HepG2 (cell line): ENCODE results near the gene ANO1. TPM values are rescaled to one million over a fixed set of nuclear protein-coding genes. Genes with fewer than 3 reads are reported as not detected.

Experiments
- HMG20A ChIP-seq: IDR thresholded peaks from 2 replicates; pipeline ENCODE4 v1.6.1; 2016; ENCODE audit warnings: borderline replicate concordance
- JDP2 ChIP-seq: sonication (generic); formaldehyde crosslinking; IDR thresholded peaks from 2 replicates; pipeline ENCODE4 v1.8.1; 2022; ENCODE audit warnings: missing genetic modification reagents, borderline replicate concordance
- LRRFIP1 ChIP-seq: sonication (generic); formaldehyde crosslinking; conservative IDR thresholded peaks from 2 replicates; pipeline ENCODE4 v1.4.0; 2020; ENCODE audit warnings: missing genetic modification reagents
- ZBTB39 ChIP-seq: sonication (generic); formaldehyde crosslinking; IDR thresholded peaks from 2 replicates; pipeline ENCODE4 v1.5.0; 2020; ENCODE audit warnings: missing genetic modification reagents
- ZFP62 ChIP-seq: sonication (generic); formaldehyde crosslinking; IDR thresholded peaks from 2 replicates; pipeline ENCODE4 v1.4.0; 2020; ENCODE audit warnings: missing genetic modification reagents
- ZNF530 ChIP-seq: sonication (generic); formaldehyde crosslinking; IDR thresholded peaks from 2 replicates; pipeline ENCODE4 v1.5.0; 2020; ENCODE audit warnings: low read depth, mild to moderate bottlenecking, missing genetic modification reagents
- polyA plus RNA-seq, 8 experiments: library from polyadenylated mRNA; depleted of rRNA in 3 of 8; stranded (reverse) in 7 of 8; unstranded in 1 of 8; fragments of >200 nt; fragmentation: Illumina TruSeq in 4 of 8; extraction: Trizol in 4 of 8; gene quantifications; 2 replicates each; pipeline versions ENCODE4 v1.2.1 to v1.2.3, GENCODE V29; 2011 to 2016; ENCODE audit warnings: low read depth in 4 of 8, missing spikeins in 1 of 8, mixed read lengths in 1 of 8; ENCODE audit not compliant: insufficient read depth in 1 of 8
- total RNA-seq, 5 experiments: library from RNA; depleted of rRNA; stranded (reverse); fragments of >200 nt; fragmentation: Illumina TruSeq; extraction: Trizol; gene quantifications; 2 replicates each; pipeline ENCODE4 v1.2.3, GENCODE V29; 2016; ENCODE audit warnings: low read depth in 1 of 5
- TF ChIP-seq, protein P1 (sequence below), 2 experiments: sonication (generic) in 1 of 2; formaldehyde crosslinking in 1 of 2; IDR thresholded peaks; 2 replicates each; pipeline versions ENCODE4 v1.5.1 to v1.6.1; 2011 to 2020; ENCODE audit warnings: borderline replicate concordance in 1 of 2, low read depth in 1 of 2, low read length in 1 of 2, mild to moderate bottlenecking in 1 of 2, missing genetic modification reagents in 1 of 2, moderate library complexity in 1 of 2

ANO1 gene
- total and polyA plus RNA-seq, 2 of the 13 experiments (the other 11 are each of a cell fraction or from before 2014, with no cell fraction given), result not detected

GRCh38 chr11:70122490-70123198 lies 44.5 kb downstream of the ANO1 start (continued):
- TF ChIP-seq, protein P1, sequence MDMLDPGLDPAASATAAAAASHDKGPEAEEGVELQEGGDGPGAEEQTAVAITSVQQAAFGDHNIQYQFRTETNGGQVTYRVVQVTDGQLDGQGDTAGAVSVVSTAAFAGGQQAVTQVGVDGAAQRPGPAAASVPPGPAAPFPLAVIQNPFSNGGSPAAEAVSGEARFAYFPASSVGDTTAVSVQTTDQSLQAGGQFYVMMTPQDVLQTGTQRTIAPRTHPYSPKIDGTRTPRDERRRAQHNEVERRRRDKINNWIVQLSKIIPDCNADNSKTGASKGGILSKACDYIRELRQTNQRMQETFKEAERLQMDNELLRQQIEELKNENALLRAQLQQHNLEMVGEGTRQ (IDR thresholded peaks at IDR 0.05; ENCODE audit: low read depth, low read length), result no peak
- TF ChIP-seq, protein P1 (CRISPR knock-in tag; IDR thresholded peaks at IDR 0.05; ENCODE audit: borderline replicate concordance), result no peak
- TF ChIP-seq ZNF530 (no peak), JDP2 (CRISPR knock-in tag) (no peak), ZBTB39 (CRISPR knock-in tag) (no peak), HMG20A (CRISPR knock-in tag) (no peak), LRRFIP1 (no peak), ZFP62 (CRISPR knock-in tag) (no peak)
- TF ChIP-seq, all 625 proteins: peak for 0
